Measurements from ENCODE around the gene LLCFC1. TPM values are rescaled to one million over a fixed set of nuclear protein-coding genes. Genes with fewer than 3 reads are reported as not detected.

Gene LLCFC1
- polyA plus RNA-seq, 1 experiment: not detected

DNA sequence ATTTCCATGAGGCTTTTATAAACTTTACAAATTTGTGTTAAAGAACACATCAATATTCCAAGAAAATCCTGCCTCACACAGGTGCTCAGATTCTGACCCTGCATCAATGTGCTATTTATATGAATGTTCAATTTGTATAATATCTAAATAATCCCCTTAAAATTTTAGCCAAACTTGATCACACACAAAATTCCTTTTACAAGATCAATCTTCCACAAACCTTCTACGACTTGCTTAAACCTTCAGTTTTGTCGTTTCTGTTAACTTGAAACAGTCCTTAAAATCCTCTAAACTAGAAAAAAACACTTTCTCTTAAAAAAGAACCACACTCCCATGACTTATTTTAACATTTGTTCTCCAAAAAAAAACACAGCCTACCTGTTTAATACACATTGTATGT is 33.5 kb upstream of the LLCFC1 start:
- H3K27me3 ChIP-seq (ENCODE audit: control insufficient read depth, insufficient read depth, low read length): no peaks in the 10 kb centered on the region
- POLR2A ChIA-PET: no interaction called here
- TF ChIP-seq, protein P1, sequence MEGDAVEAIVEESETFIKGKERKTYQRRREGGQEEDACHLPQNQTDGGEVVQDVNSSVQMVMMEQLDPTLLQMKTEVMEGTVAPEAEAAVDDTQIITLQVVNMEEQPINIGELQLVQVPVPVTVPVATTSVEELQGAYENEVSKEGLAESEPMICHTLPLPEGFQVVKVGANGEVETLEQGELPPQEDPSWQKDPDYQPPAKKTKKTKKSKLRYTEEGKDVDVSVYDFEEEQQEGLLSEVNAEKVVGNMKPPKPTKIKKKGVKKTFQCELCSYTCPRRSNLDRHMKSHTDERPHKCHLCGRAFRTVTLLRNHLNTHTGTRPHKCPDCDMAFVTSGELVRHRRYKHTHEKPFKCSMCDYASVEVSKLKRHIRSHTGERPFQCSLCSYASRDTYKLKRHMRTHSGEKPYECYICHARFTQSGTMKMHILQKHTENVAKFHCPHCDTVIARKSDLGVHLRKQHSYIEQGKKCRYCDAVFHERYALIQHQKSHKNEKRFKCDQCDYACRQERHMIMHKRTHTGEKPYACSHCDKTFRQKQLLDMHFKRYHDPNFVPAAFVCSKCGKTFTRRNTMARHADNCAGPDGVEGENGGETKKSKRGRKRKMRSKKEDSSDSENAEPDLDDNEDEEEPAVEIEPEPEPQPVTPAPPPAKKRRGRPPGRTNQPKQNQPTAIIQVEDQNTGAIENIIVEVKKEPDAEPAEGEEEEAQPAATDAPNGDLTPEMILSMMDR (IDR thresholded peaks at IDR 0.05; ENCODE audit: insufficient read depth, low read depth, low read length): no peak
- no peak overlapping the region for H3K4me3 ChIP-seq (ENCODE audit: low read depth, low read length)
- CTCF ChIA-PET: no interaction called here
- no peak for DNase-seq (ENCODE audit: low read depth)
- no peaks in the 10 kb centered on the region for H3K36me3 ChIP-seq (ENCODE audit: control insufficient read depth, insufficient read depth, low read length)

GRCh38 chr7:142906643-142907042 is 32.6 kb upstream of the LLCFC1 start:
- H3K27me3 ChIP-seq (ENCODE audit: control insufficient read depth, insufficient read depth, low read length): no peaks in the 10 kb centered on the region
- no peaks in the 10 kb centered on the region for H3K36me3 ChIP-seq (ENCODE audit: control insufficient read depth, insufficient read depth, low read length)
- TF ChIP-seq, protein P1 (IDR thresholded peaks at IDR 0.05; ENCODE audit: insufficient read depth, low read depth, low read length): no peak
- H3K4me3 ChIP-seq (ENCODE audit: low read depth, low read length): no peak overlapping the region
- DNase-seq (ENCODE audit: low read depth): no peak
- POLR2A ChIA-PET: no interaction called here
- CTCF ChIA-PET: no interaction called here

GRCh38 chr7:142908290-142908689 is 31.0 kb upstream of the LLCFC1 start:
- TF ChIP-seq, protein P1 (IDR thresholded peaks at IDR 0.05; ENCODE audit: insufficient read depth, low read depth, low read length): no peak
- DNase-seq (ENCODE audit: low read depth): no peak
- Histone ChIP-seq H3K4me3 (ENCODE audit: low read depth, low read length) (no peak overlapping the region), H3K27me3 (ENCODE audit: control insufficient read depth, insufficient read depth, low read length) (no peaks in the 10 kb centered on the region), H3K36me3 (ENCODE audit: control insufficient read depth, insufficient read depth, low read length) (no peaks in the 10 kb centered on the region)
- ChIA-PET CTCF (no interaction called here), POLR2A (no interaction called here)

DNA sequence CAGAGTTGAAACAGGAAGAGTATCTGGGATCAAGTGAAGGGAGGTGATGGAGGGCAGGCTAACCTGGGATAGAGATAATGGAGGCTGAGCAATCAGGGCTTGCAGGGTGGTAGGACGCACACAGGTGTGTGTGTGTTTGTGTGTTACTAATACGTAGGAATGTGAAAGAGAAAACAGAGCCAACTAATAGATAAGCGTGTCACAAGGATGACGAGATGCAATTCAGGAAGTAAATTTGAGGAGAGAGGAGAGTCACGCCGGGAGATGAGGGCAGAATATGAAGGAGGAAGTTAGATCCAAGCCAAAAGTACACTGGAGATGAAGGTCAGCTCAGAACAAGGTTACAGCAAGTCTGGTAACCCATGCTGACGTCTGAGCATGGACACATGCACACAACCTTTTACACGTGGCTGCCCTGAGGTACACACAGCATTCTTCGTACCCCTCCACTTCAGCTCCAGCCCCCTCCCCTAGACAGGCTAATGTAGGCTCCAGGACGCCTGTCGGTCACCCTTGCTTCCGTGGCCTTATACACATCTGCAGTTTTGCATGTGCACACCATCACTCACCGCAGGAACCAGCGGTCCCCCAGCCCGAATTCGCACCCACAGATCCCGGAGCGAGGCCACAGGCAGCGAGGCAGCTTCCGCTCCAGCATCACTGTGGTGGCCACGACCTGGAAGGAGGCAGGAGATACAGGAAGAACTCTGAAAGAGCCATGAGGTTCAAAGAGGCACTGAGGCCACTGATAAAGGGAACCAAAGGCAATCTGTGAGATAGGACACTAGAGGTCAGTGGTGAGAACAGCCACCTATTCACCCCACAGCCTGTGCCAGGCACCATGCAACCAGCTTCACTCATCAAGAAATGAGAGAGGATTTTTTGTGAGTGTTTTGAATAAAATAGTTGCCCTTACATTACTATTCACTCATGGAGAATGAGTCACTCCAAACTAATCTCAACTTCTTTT is 30.1 kb upstream of the LLCFC1 start:
- Histone ChIP-seq H3K36me3 (ENCODE audit: control insufficient read depth, insufficient read depth, low read length) (no peaks in the 10 kb centered on the region), H3K4me3 (ENCODE audit: low read depth, low read length) (no peak overlapping the region), H3K27me3 (ENCODE audit: control insufficient read depth, insufficient read depth, low read length) (no peaks in the 10 kb centered on the region)
- ChIA-PET POLR2A (no interaction called here), CTCF (interaction anchor here (0.6 to 0.9 kb wide), 2 partner anchors 8 to 93 kb away, joined by 3 read pairs; no protein-coding TSS in a partner anchor)
- DNase-seq (ENCODE audit: low read depth): no peak
- TF ChIP-seq, protein P1 (IDR thresholded peaks at IDR 0.05; ENCODE audit: insufficient read depth, low read depth, low read length): 0 out of 2 replicates have a peak, but pooled peaks have one; percentile 21

DNA sequence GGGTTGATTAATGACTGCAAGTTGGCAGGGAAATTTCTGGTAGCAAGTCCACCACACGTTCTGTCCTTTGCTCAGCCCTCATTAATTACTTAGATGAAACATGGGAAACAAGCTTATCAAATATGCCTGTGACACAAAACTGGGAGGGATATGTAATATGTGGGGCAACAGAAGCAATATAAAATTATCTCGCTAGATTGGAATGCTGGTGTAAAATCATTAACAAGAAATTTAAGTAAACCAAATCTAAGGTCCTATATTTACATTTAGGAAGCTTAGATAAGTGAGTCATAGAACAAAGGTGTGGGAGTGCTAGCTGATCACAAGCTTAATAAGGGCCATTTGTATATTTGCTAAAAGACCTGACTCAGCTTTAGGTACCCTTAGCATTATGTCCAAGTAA is 29.3 kb upstream of the LLCFC1 start:
- ChIA-PET CTCF (interaction anchor here (0.6 to 0.9 kb wide), 2 partner anchors 9 to 92 kb away, joined by 3 read pairs; no protein-coding TSS in a partner anchor), POLR2A (no interaction called here)
- no peak overlapping the region for H3K4me3 ChIP-seq (ENCODE audit: low read depth, low read length)
- TF ChIP-seq, protein P1 (IDR thresholded peaks at IDR 0.05; ENCODE audit: insufficient read depth, low read depth, low read length): no peak
- DNase-seq (ENCODE audit: low read depth): no peak
- no peaks in the 10 kb centered on the region for H3K36me3 ChIP-seq (ENCODE audit: control insufficient read depth, insufficient read depth, low read length)
- H3K27me3 ChIP-seq (ENCODE audit: control insufficient read depth, insufficient read depth, low read length): no peaks in the 10 kb centered on the region
